ENCODE measurements around the gene EVI5L.

- TF ChIP-seq TAF1 (conservative IDR thresholded peaks at IDR 0.05), result no peak
- no peak for TF ChIP-seq CTCF (IDR thresholded peaks at IDR 0.05; ENCODE audit: low read depth, low read length, missing input control)
- no peak for TF ChIP-seq YY1 (IDR thresholded peaks at IDR 0.05)
- TF ChIP-seq REST (IDR thresholded peaks at IDR 0.05), result no peak
- no peak for TF ChIP-seq FOXA1 (IDR thresholded peaks at IDR 0.05)
- TF ChIP-seq MAX (IDR thresholded peaks at IDR 0.05), result no peak
- no peak for TF ChIP-seq JUND (IDR thresholded peaks at IDR 0.05)
- TF ChIP-seq EGR1 (IDR thresholded peaks at IDR 0.05; ENCODE audit: low read depth in 2 of 2), result no peak
Measured at GRCh38 chr19:7912144-7912696, 82.2 kb downstream of the EVI5L start.
